A673 (cell line): Measurements from ENCODE around the gene NDRG3. TPM values are rescaled to one million over a fixed set of nuclear protein-coding genes. Genes with fewer than 3 reads are reported as not detected.

Experiments
- BruUV-seq: library from RNA; stranded (reverse); fragments of 400-500 nt; replicated peaks from 2 replicates; lab custom pipeline; 2021; lab: Mats Ljungman, UMichigan
- CTCF ChIA-PET: fragments of 300-600 bp; sonication (Branson Sonifier 250); formaldehyde crosslinking; loops from one replicate; lab custom pipeline; 2022; ENCODE audit warnings: antibody characterized with exemption; lab: Charles Lee
- POLR2A ChIA-PET: fragments of 300-600 bp; sonication (Branson Sonifier 250); formaldehyde crosslinking; loops from one replicate; lab custom pipeline; 2022; ENCODE audit warnings: antibody characterized with exemption; ENCODE audit not compliant: low non-redundant PET; lab: Charles Lee
- DNase-seq: peaks from one replicate; pipeline ENCODE4 v3.0.0-alpha.2; 2015; ENCODE audit warnings: low spot score
- H3K27ac ChIP-seq: fragments of 200-600 bp; sonication (generic); 2 replicates; pipeline ENCODE4 v1.5.1; 2016; ENCODE audit warnings: mixed run types, low read depth, mild to moderate bottlenecking, mixed read lengths, antibody characterized with exemption, low read length; ENCODE audit not compliant: poor library complexity, severe bottlenecking
- H3K27me3 ChIP-seq: fragments of 200-600 bp; sonication (generic); replicated peaks from 2 replicates; pipeline ENCODE4 v1.6.1; 2017; ENCODE audit warnings: mixed run types, low read depth, mild to moderate bottlenecking, mixed read lengths, antibody characterized with exemption, low read length; ENCODE audit not compliant: insufficient read depth, poor library complexity
- H3K36me3 ChIP-seq: fragments of 200-600 bp; sonication (generic); 2 replicates; pipeline ENCODE4 v1.6.1; 2016; ENCODE audit warnings: mixed run types, mild to moderate bottlenecking, mixed read lengths, antibody characterized with exemption, low read length; ENCODE audit not compliant: insufficient read depth, poor library complexity, severe bottlenecking
- H3K4me1 ChIP-seq: fragments of 200-600 bp; sonication (generic); 2 replicates; pipeline ENCODE4 v1.6.1; 2017; ENCODE audit warnings: mixed run types, mild to moderate bottlenecking, mixed read lengths, antibody characterized with exemption, low read length; ENCODE audit not compliant: insufficient read depth, poor library complexity, severe bottlenecking
- H3K4me3 ChIP-seq: fragments of 200-600 bp; sonication (generic); 2 replicates; pipeline ENCODE4 v1.5.1; 2016; ENCODE audit warnings: low read depth, mixed run types, mild to moderate bottlenecking, mixed read lengths, low read length; ENCODE audit not compliant: poor library complexity, severe bottlenecking
- H3K9me3 ChIP-seq: fragments of 200-600 bp; sonication (generic); 2 replicates; pipeline ENCODE4 v1.6.1; 2016; ENCODE audit warnings: mixed run types, low read depth, mild to moderate bottlenecking, mixed read lengths, antibody characterized with exemption, low read length; ENCODE audit not compliant: poor library complexity, severe bottlenecking
- CTCF ChIP-seq: fragments of 300-800, 200-600 bp; sonication (generic); conservative IDR thresholded peaks from 2 replicates; pipeline ENCODE4 v1.5.1; 2017; ENCODE audit warnings: low read depth, mild to moderate bottlenecking, antibody characterized with exemption, low read length, moderate library complexity, mixed read lengths
- EZH2 ChIP-seq: fragments of 200-600 bp; sonication (generic); IDR thresholded peaks from 2 replicates; pipeline ENCODE4 v1.6.1; 2017; ENCODE audit warnings: borderline replicate concordance, low read depth, mild to moderate bottlenecking, mixed read lengths, antibody characterized with exemption, low read length; ENCODE audit not compliant: poor library complexity, severe bottlenecking
- intact Hi-C: fragments of 100-400 bp; cut with micrococcal nuclease; formaldehyde crosslinking; loops from one replicate; pipeline ENCODE4 v1.10.0; 2022; ENCODE audit not compliant: unreplicated experiment
- total RNA-seq: library from RNA; stranded (reverse); gene quantifications from 2 replicates; pipeline ENCODE4 v1.2.3, GENCODE V29; 2021

Gene NDRG3
- total RNA-seq, 1 experiment from 2014 or later: 17.6 TPM

- Histone ChIP-seq H3K27me3 (no peaks in the 10 kb centered on the region), H3K4me3 (no peak overlapping the region), H3K4me1 (peaks cover 10% of the 10 kb centered on the region), H3K27ac (no peak overlapping the region), H3K9me3 (no peaks in the 10 kb centered on the region), H3K36me3 (peaks cover 47% of the 10 kb centered on the region)
- BruUV-seq: no TSS peak
- TF ChIP-seq EZH2 (no peak), CTCF (no peak)
- POLR2A ChIA-PET: no interaction called here
- DNase-seq: no peak
- CTCF ChIA-PET: interaction anchor here (0.7 kb wide), 1 partner anchor 305 kb away, joined by 5 read pairs; no protein-coding TSS in a partner anchor
- intact Hi-C loops: no loop called here
Measured at GRCh38 chr20:36607586-36608387, 138.1 kb downstream of the NDRG3 start.

GRCh38 chr20:36606158-36607066 is 139.5 kb downstream of the NDRG3 start:
- Histone ChIP-seq H3K4me3 (peak overlapping the region; percentile 95), H3K36me3 (peaks cover 35% of the 10 kb centered on the region), H3K9me3 (no peaks in the 10 kb centered on the region), H3K4me1 (peaks cover 10% of the 10 kb centered on the region), H3K27me3 (no peaks in the 10 kb centered on the region), H3K27ac (peak overlapping the region; percentile 95)
- TF ChIP-seq CTCF (no peak), EZH2 (no peak)
- peak; percentile 49 for DNase-seq
- BruUV-seq: TSS peak; percentile 49
- ChIA-PET CTCF (interaction anchor here (0.6 to 0.7 kb wide), 5 partner anchors 10 to 991 kb away, joined by 3 to 6 read pairs (median 3); partner anchors contain the start of genes SPAG4 and TGIF2), POLR2A (no interaction called here)
- intact Hi-C loops: no loop called here

GRCh38 chr20:36605399-36606157 is 140.3 kb downstream of the NDRG3 start, which contains the start of gene RAB5IF:
RAB5IF (plus strand) TSS chr20:36605779; CDS start chr20:36605952, 173 bp downstream.
- H3K36me3 ChIP-seq: peaks cover 28% of the 10 kb centered on the region
- no peaks in the 10 kb centered on the region for H3K9me3 ChIP-seq
- H3K27ac ChIP-seq: peak within 1 kb of the TSS; percentile 95
- CTCF ChIA-PET: interaction anchor here (0.6 to 1.0 kb wide), 6 partner anchors 10 to 256 kb away, joined by 3 to 4 read pairs (median 4); partner anchors contain the start of gene TGIF2
- POLR2A ChIA-PET: no interaction called here
- peak within 1 kb of the TSS; percentile 95 for H3K4me3 ChIP-seq
- peak; percentile 97 for TF ChIP-seq CTCF
- TF ChIP-seq EZH2: no peak
- intact Hi-C loops: no loop called here
- H3K27me3 ChIP-seq: no peaks in the 10 kb centered on the region
- no TSS peak for BruUV-seq
- DNase-seq: peak; percentile 99
- H3K4me1 ChIP-seq: peaks cover 10% of the 10 kb centered on the region
